8988T (cell line): ENCODE data around the gene EREG.

ENCODE experiments used
- DNase-seq: peaks from one replicate; pipeline ENCODE4 v3.0.0; 2011

EREG gene

GRCh38 chr4:74433043-74433442 lies 68.1 kb downstream of the EREG start:
- no peak for DNase-seq

- DNase-seq = no peak
Observed at GRCh38 chr4:74433541-74434172, 68.7 kb downstream of the EREG start.

- DNase-seq = no peak
Observed at GRCh38 chr4:74435296-74435695, 70.4 kb downstream of the EREG start.

GRCh38 chr4:74437866-74438265 lies 72.9 kb downstream of the EREG start:
- no peak for DNase-seq
